Activated effector memory CD4-positive, alpha-beta T cell treated with Interleukin-2 at 50 U/mL for 16 hours (primary cell): Measurements from ENCODE around the gene GPC6.
"Not testable (repeated sequence)": the region's sequence is repeated elsewhere in the genome, so short reads cannot be mapped to it uniquely, and the experiment has no call there.

Experiments
- DNase-seq: peaks from one replicate; pipeline ENCODE4 v3.0.0-alpha.2; 2020

The GPC6 gene

GRCh38 chr13:93270769-93271742, 44.4 kb downstream of the GPC6 start:
- DNase-seq, result no peak

DNA sequence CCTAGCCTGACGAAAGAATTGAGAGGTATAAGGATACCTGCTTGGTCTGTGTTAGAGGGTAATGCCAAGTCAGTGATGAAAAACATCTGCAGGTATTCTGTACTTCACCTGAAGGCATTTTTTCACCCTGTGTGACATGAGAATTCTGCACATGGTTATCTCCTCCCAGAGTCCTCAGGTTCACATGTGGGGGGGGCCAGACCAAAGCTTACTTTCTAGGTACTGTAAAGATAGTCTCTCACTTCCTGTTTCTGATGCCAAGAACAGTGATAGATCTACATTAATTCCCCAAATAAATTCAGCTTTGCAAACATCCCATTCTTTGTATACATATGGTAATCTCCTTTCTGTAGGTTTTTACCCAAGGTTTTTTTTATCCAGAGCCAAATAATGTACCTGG, 53.4 kb downstream of the GPC6 start:
- no peak for DNase-seq

- no peak for DNase-seq
Measured at GRCh38 chr13:93280688-93281087, 54.1 kb downstream of the GPC6 start.

GRCh38 chr13:93283255-93283654, 56.6 kb downstream of the GPC6 start:
- no peak for DNase-seq

GRCh38 chr13:93284064-93284463, 57.5 kb downstream of the GPC6 start:
- no peak for DNase-seq

GRCh38 chr13:93286047-93286446, 59.4 kb downstream of the GPC6 start:
- no peak for DNase-seq

DNA sequence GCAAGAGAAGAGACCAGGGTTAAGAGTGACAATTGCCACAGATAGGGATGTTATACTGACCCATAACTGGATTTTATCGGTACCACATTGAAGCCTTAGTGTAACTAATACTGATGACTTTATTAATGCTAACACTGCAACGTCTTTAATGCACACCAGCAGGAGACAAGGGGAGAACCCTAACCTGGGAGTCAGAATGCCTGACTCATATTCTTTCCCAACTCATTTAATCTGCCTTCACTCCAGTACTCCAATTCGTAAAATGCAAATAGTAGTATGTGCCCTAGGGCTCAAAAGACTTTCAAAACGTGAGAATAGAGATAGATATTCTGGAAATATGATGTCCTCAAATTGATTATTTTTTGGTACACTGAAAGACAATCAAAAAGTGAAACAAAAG, 62.4 kb downstream of the GPC6 start:
- no peak for DNase-seq

DNA sequence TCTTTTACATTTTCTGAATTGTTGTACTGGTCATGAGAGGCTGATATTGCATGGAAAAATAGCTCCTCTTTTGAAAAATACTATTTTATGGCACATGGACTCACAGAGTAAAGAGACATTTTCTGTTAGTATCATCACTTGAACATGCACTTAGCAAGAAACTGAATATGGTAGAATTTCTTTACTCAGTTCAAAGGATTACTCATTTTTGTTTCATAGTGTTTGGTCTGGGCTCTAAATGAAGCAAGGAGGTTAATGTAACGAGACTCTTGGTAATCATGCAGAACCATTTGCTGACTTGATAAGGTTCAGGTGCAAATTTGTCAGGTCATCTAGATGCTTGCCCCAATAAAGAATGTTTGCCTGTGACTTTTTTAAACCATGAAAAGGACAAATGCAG, 63.2 kb downstream of the GPC6 start:
- DNase-seq, result no peak

GRCh38 chr13:93290503-93290902, 63.9 kb downstream of the GPC6 start:
- DNase-seq, result no peak

DNA sequence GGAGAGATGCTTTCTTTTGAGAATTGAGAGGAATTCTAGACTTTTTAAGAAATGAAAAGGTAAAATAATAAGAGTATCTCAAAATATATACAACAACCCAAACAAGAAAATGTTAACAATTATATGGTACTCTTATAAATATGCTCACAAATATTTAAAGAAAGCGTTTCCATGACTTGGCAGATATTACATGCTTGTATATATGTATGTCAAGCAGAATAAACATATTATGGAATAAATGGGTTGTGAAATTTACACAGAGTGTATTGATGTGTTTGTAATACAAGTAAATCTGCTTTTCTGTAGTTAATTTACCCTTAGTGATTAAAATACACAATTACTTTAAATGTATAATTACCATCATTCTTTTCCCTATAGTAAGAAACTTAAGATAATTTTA, 65.8 kb downstream of the GPC6 start:
- no peak for DNase-seq

DNA sequence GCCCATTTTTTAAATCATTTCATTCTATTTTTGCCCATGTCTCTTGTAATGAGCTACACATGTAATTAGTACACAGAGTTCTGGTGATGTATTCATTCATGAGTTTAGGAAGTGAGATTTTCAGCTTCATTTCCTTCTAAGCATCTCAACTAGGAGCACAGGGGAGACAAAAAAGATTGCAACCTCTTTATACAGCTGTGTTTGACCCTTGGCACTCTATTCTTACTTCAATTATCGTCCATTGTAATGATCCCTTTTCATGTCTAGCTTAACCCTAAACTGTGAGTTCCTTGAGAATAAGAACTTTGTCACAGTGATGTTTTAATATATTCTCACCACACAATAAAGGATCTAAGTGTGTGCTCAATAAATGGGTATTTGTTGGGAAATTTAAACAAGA, 67.1 kb downstream of the GPC6 start:
- DNase-seq, result no peak

- no peak for DNase-seq
Measured at GRCh38 chr13:93296584-93296983, 70.0 kb downstream of the GPC6 start.

DNA sequence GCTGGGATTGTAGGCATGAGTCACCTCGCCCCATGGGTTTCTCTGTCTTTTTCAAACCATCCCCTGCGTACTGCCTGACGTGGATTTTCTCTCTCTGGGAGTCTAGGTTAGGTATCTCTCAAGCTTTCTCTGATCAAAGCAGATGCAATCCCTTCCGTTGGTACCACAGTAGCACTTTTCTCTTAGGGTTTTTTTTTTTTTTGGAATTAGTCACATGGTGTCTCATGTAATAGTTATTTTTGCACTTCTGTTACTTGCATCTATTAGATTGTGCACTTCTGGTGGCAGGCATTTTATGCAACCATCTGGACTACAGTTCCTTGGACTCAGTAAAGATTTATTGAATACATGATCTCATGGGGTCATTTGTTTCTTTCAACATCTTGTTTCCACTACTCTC, 72.1 kb downstream of the GPC6 start:
- no peak for DNase-seq

DNA sequence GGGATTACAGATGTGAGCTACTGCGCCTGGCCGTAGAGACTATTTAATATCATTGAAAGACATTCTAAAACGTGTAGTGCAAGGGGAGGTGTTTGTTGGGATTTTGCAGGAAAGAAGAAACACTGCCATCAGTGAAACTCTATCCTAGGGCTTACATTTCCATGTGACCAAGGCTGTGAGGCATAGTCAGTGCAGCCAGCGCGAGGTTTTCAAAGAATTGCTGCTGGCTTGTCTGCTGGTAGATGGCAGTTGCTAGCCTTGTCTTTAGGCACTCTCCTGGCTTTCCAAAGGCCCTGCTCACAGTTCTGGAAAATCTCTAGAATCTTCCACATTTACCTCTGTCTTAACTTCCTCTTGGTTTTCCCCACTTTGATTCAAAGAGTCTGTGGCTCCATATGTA, 77.5 kb downstream of the GPC6 start:
- DNase-seq, result no peak

GRCh38 chr13:93304868-93305613, 78.4 kb downstream of the GPC6 start:
- DNase-seq, result no peak

- no peak for DNase-seq
Measured at GRCh38 chr13:93305886-93306285, 79.3 kb downstream of the GPC6 start.

GRCh38 chr13:93307136-93307535, 80.5 kb downstream of the GPC6 start:
- no peak for DNase-seq

GRCh38 chr13:93307651-93308050, 81.0 kb downstream of the GPC6 start:
- no peak for DNase-seq

DNA sequence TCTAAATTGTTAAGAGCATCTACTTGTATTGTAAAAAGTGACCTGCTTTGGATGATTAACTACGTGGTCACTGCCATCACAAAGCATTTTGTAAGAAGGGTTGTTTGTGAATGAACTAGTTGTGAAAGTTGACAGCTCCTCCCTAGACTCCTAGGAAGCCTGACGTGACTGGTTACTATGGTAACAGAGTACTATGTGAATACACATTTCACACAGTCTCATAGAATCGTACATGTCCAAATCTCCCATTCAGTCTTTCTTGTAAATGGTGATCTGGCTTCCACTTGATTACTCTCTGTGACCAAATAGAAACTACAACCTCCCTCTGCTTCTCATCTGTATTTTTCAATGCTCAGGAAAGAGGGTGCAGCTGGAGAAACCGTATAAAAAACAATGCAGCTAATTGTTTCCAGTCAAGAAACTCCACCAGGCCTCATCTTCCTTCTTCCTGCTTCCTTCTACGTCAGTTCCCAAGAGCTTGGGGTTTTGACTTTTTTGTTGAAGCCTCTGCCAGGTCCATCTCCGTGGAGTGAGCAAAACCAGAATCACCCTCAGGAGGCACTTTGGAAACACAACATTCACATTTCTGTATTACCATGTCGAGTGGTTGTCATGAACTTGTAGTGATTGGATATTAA, 83.4 kb downstream of the GPC6 start:
- DNase-seq, result no peak

DNA sequence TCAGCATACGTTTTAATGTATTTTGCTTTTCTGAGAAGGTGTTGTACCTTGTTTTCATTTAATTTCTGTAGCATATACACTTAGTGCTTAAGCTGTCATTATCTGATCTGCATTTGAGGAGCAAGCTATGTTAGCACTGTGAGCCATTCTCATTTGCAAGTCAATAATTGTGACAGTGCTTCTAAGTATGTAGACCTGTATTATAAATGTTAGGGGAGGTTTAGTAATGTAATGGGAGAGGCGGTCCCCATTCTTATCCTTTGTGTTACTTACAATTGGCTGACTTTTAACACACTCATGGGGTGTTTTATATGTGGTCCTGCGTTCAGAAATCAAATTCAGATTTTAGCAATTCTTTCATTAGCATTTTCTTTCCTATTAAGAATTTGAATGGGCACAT, 90.2 kb downstream of the GPC6 start:
- DNase-seq, result no peak

- DNase-seq, result no peak
Measured at GRCh38 chr13:93318534-93319254, 92.1 kb downstream of the GPC6 start.

GRCh38 chr13:93320942-93321341, 94.3 kb downstream of the GPC6 start:
- DNase-seq, result no peak

DNA sequence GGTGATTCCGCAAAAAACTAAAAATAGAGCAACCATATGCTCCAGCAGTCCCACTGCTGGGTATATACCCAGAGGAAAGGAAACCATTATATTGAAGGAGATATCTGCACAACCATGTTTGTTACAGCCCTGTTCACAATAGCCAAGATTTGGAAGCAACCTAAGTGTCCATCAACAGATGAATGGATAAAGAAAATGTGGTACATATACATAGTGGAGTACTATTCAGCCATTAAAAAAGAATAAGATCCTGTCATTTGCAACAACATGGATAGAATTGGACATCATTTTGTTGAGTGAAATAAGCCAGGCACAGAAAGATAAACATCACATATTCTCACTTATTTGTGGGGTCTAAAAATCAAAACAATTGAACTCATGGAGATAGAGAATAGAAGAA, 97.3 kb downstream of the GPC6 start:
- not testable (repeated sequence) for DNase-seq
